Measurements from ENCODE around the gene CCR6.

Gene CCR6

GRCh38 chr6:167150941-167151549 is 28.1 kb downstream of the CCR6 start:
- no peak for DNase-seq
- Mint-ChIP-seq H3K27ac (no peak overlapping the region), H3K36me3 (ENCODE audit: low read depth) (no peaks in the 10 kb centered on the region), H3K4me3 (no peak overlapping the region), H3K4me1 (peaks cover 31% of the 10 kb centered on the region), H3K9me3 (no peaks in the 10 kb centered on the region), H3K27me3 (ENCODE audit: low read depth, poor library complexity) (peaks cover 38% of the 10 kb centered on the region)
- TF ChIP-seq, protein P1, sequence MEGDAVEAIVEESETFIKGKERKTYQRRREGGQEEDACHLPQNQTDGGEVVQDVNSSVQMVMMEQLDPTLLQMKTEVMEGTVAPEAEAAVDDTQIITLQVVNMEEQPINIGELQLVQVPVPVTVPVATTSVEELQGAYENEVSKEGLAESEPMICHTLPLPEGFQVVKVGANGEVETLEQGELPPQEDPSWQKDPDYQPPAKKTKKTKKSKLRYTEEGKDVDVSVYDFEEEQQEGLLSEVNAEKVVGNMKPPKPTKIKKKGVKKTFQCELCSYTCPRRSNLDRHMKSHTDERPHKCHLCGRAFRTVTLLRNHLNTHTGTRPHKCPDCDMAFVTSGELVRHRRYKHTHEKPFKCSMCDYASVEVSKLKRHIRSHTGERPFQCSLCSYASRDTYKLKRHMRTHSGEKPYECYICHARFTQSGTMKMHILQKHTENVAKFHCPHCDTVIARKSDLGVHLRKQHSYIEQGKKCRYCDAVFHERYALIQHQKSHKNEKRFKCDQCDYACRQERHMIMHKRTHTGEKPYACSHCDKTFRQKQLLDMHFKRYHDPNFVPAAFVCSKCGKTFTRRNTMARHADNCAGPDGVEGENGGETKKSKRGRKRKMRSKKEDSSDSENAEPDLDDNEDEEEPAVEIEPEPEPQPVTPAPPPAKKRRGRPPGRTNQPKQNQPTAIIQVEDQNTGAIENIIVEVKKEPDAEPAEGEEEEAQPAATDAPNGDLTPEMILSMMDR (IDR thresholded peaks at IDR 0.05), result no peak

DNA sequence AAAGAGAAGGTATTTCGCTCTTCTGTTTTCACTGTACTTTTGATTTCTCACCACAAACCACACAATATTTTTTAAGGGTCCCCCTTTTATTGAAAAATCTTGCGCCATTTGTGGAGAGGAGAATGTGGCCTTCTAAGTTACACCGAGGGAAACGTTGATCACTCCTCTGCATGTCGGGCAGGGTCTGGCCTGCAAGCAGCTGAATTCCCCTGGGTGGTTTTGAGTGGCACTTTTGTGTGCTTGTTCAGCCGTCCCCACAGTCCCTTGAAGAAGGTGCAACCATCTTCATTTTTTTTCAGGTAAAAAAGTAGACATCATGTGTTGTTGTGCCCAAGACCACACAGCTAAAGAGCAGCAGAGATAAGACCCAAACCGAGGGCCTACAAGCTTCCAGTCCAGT is 28.8 kb downstream of the CCR6 start:
- Mint-ChIP-seq H3K36me3 (ENCODE audit: low read depth) (no peaks in the 10 kb centered on the region), H3K4me1 (peaks cover 25% of the 10 kb centered on the region), H3K4me3 (no peak overlapping the region), H3K9me3 (no peaks in the 10 kb centered on the region), H3K27me3 (ENCODE audit: low read depth, poor library complexity) (peaks cover 32% of the 10 kb centered on the region), H3K27ac (no peak overlapping the region)
- no peak for DNase-seq
- TF ChIP-seq, protein P1 (IDR thresholded peaks at IDR 0.05), result no peak

DNA sequence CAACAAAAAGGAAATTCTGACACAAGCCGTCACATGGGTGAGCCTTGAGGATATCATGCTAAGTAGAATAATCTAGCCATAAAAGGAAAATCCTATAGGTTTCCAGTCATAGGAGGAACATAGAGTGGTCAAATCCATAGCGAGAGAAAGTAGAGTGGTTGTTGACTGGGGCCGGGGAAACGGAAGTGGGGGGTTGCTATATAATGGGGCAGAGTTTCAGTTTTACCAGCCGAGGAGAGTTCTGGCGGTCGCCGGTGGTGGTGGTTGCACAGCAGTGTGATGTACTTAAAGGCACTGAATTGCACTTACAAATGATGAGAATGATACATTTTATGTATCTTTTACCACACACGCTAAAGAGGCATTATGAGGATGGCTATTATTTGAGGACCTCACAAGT is 30.0 kb downstream of the CCR6 start:
- no peak for DNase-seq
- no peak overlapping the region for H3K27ac Mint-ChIP-seq
- H3K36me3 Mint-ChIP-seq (ENCODE audit: low read depth), result no peaks in the 10 kb centered on the region
- peaks cover 22% of the 10 kb centered on the region for H3K27me3 Mint-ChIP-seq (ENCODE audit: low read depth, poor library complexity)
- H3K9me3 Mint-ChIP-seq, result no peaks in the 10 kb centered on the region
- peaks cover 19% of the 10 kb centered on the region for H3K4me1 Mint-ChIP-seq
- TF ChIP-seq, protein P1 (IDR thresholded peaks at IDR 0.05), result no peak
- no peak overlapping the region for H3K4me3 Mint-ChIP-seq

GRCh38 chr6:167153521-167153959 is 30.6 kb downstream of the CCR6 start:
- Mint-ChIP-seq H3K4me1 (peaks cover 18% of the 10 kb centered on the region), H3K36me3 (ENCODE audit: low read depth) (no peaks in the 10 kb centered on the region), H3K9me3 (no peaks in the 10 kb centered on the region), H3K27me3 (ENCODE audit: low read depth, poor library complexity) (peaks cover 20% of the 10 kb centered on the region), H3K4me3 (no peak overlapping the region), H3K27ac (no peak overlapping the region)
- TF ChIP-seq, protein P1 (IDR thresholded peaks at IDR 0.05), result no peak
- no peak for DNase-seq

GRCh38 chr6:167154291-167154690 is 31.4 kb downstream of the CCR6 start:
- no peaks in the 10 kb centered on the region for H3K9me3 Mint-ChIP-seq
- TF ChIP-seq, protein P1 (IDR thresholded peaks at IDR 0.05), result no peak
- no peak overlapping the region for H3K4me3 Mint-ChIP-seq
- DNase-seq, result no peak
- H3K4me1 Mint-ChIP-seq, result peaks cover 18% of the 10 kb centered on the region
- peaks cover 14% of the 10 kb centered on the region for H3K27me3 Mint-ChIP-seq (ENCODE audit: low read depth, poor library complexity)
- no peak overlapping the region for H3K27ac Mint-ChIP-seq
- H3K36me3 Mint-ChIP-seq (ENCODE audit: low read depth), result no peaks in the 10 kb centered on the region

- peaks cover 12% of the 10 kb centered on the region for H3K27me3 Mint-ChIP-seq (ENCODE audit: low read depth, poor library complexity)
- DNase-seq, result no peak
- TF ChIP-seq, protein P1 (IDR thresholded peaks at IDR 0.05), result no peak
These were observed 32.0 kb downstream of the CCR6 start for GRCh38 chr6:167154895-167155294.

More at GRCh38 chr6:167154895-167155294, 32.0 kb downstream of the CCR6 start:
- Mint-ChIP-seq H3K4me1 (peaks cover 18% of the 10 kb centered on the region), H3K4me3 (no peak overlapping the region), H3K36me3 (ENCODE audit: low read depth) (no peaks in the 10 kb centered on the region), H3K9me3 (no peaks in the 10 kb centered on the region), H3K27ac (no peak overlapping the region)

All from nephron progenitor cell (in vitro differentiated cells).